ENCODE data around the gene RD3L. TPM values are rescaled to one million over a fixed set of nuclear protein-coding genes. Genes with fewer than 3 reads are reported as not detected.

Gene RD3L
- not detected for total RNA-seq

GRCh38 chr14:103941973-103942736 lies at the start of gene RD3L:
RD3L (minus strand) TSS chr14:103942529; CDS start chr14:103941695, 834 bp downstream.
- H3K9me3 ChIP-seq: no peaks in the 10 kb centered on the region
- TF ChIP-seq POLR2A (IDR thresholded peaks at IDR 0.05) (no peak), CTCF (IDR thresholded peaks at IDR 0.05 in 4 of 5, conservative IDR thresholded peaks at IDR 0.05 in 1 of 5) (no peak)
- no peaks in the 10 kb centered on the region for H3K4me1 ChIP-seq
- intact Hi-C loops (cut with DNase I; ENCODE audit: low total_unique reads): no loop called here
- no peak within 1 kb of the TSS for H3K27ac ChIP-seq
- no peak for ATAC-seq
- no peak for DNase-seq
- no peaks in the 10 kb centered on the region for H3K36me3 ChIP-seq
- peaks cover 0 to 14% (median 2%) of the 10 kb centered on the region in 3 donors for H3K27me3 ChIP-seq
- H3K4me3 ChIP-seq: no peak within 1 kb of the TSS
- in situ Hi-C loops (cut with MboI; ENCODE audit: low sequenced_read_pairs in 4 of 4): no loop called here

GRCh38 chr14:103989964-103990363 lies 47.6 kb upstream of the RD3L start:
- ATAC-seq (no peak), DNase-seq (no peak)
- Histone ChIP-seq H3K36me3 (no peaks in the 10 kb centered on the region), H3K27ac (no peak overlapping the region), H3K4me1 (no peaks in the 10 kb centered on the region), H3K9me3 (no peaks in the 10 kb centered on the region), H3K4me3 (no peak overlapping the region), H3K27me3 (peaks cover 0 to 10% (median 0%) of the 10 kb centered on the region in 3 donors)
- TF ChIP-seq POLR2A (IDR thresholded peaks at IDR 0.05): no peak
- no peak for TF ChIP-seq CTCF (IDR thresholded peaks at IDR 0.05 in 4 of 5, conservative IDR thresholded peaks at IDR 0.05 in 1 of 5)
- intact Hi-C loops (cut with DNase I; ENCODE audit: low total_unique reads): no loop called here
- in situ Hi-C loops (cut with MboI; ENCODE audit: low sequenced_read_pairs in 4 of 4): loop anchor here in 1 of 4 donors (10.0 kb wide), 1 partner anchor 185 kb away; no protein-coding TSS in a partner anchor

- peaks cover 0 to 10% (median 0%) of the 10 kb centered on the region in 3 donors for H3K27me3 ChIP-seq
- in situ Hi-C loops (cut with MboI; ENCODE audit: low sequenced_read_pairs in 4 of 4) (loop anchor here in 1 of 4 donors (10.0 kb wide), 1 partner anchor 184 kb away; no protein-coding TSS in a partner anchor), intact Hi-C loops (cut with DNase I; ENCODE audit: low total_unique reads) (no loop called here)
- H3K27ac ChIP-seq: no peak overlapping the region
- H3K4me3 ChIP-seq: no peak overlapping the region
- ATAC-seq (no peak), DNase-seq (no peak)
- no peaks in the 10 kb centered on the region for H3K36me3 ChIP-seq
- no peaks in the 10 kb centered on the region for H3K9me3 ChIP-seq
- no peaks in the 10 kb centered on the region for H3K4me1 ChIP-seq
- no peak for TF ChIP-seq POLR2A (IDR thresholded peaks at IDR 0.05)
- TF ChIP-seq CTCF (IDR thresholded peaks at IDR 0.05 in 4 of 5, conservative IDR thresholded peaks at IDR 0.05 in 1 of 5): no peak
These were observed 46.7 kb upstream of the RD3L start for GRCh38 chr14:103989034-103989433.

- no peak for TF ChIP-seq CTCF (IDR thresholded peaks at IDR 0.05 in 4 of 5, conservative IDR thresholded peaks at IDR 0.05 in 1 of 5)
- TF ChIP-seq POLR2A (IDR thresholded peaks at IDR 0.05): no peak
- no peak overlapping the region for H3K27ac ChIP-seq
These were observed 41.9 kb upstream of the RD3L start for GRCh38 chr14:103984196-103984595.

More at GRCh38 chr14:103984196-103984595, 41.9 kb upstream of the RD3L start:
- no peak overlapping the region for H3K4me3 ChIP-seq
- no peaks in the 10 kb centered on the region for H3K36me3 ChIP-seq
- H3K9me3 ChIP-seq: no peaks in the 10 kb centered on the region
- H3K27me3 ChIP-seq: peaks cover 0 to 5% (median 0%) of the 10 kb centered on the region in 3 donors
- ATAC-seq (no peak), DNase-seq (no peak)
- intact Hi-C loops (cut with DNase I; ENCODE audit: low total_unique reads): no loop called here
- in situ Hi-C loops (cut with MboI; ENCODE audit: low sequenced_read_pairs in 4 of 4): loop anchor here in 1 of 4 donors (10.0 kb wide), 1 partner anchor 179 kb away; no protein-coding TSS in a partner anchor
- no peaks in the 10 kb centered on the region for H3K4me1 ChIP-seq

Measured in gastrocnemius medialis (tissue), 4 donors.